ENCODE data around the gene TAPBP.

- TF ChIP-seq CTCF (IDR thresholded peaks at IDR 0.05), result no peak
- no peak for TF ChIP-seq POLR2A (IDR thresholded peaks at IDR 0.05)
- no peak for TF ChIP-seq POLR2AphosphoS5 (IDR thresholded peaks at IDR 0.05; ENCODE audit: insufficient read depth in 1 of 2, low read depth in 1 of 2)
These were observed 33.9 kb upstream of the TAPBP start for GRCh38 chr6:33347816-33348215.

Measured in vagina (tissue), 2 donors.